ENCODE results near the gene IFNG-AS1. TPM values are rescaled to one million over a fixed set of nuclear protein-coding genes. Genes with fewer than 3 reads are reported as not detected.

IFNG-AS1 gene
- total RNA-seq, 1 donor from 2014 or later = 0.20 TPM

DNA sequence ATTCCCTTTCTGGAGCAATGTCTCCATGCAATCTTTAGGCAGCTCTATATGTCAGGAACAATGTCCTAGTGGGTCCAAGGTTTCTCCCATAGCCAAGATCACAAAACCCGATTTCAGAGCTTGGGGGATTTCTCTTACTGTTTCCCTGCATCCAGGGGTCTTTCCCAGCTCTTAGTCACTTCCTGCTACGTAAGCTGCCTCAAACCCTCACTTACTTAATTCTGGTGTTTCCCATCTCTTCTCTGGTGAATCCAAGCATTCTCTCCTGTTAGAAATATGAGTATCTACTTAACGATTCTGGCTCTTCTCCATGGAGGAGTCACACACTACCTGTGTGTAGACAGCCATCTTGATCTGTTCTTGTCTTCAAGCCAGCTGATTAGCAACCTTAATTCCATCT is 80.0 kb downstream of the IFNG-AS1 start:
- no peaks in the 10 kb centered on the region for H3K4me1 Mint-ChIP-seq (ENCODE audit: low read depth)
- DNase-seq (ENCODE audit: low spot score) = no peak
- H3K4me3 Mint-ChIP-seq (ENCODE audit: unreplicated experiment) = no peak overlapping the region
- H3K9me3 Mint-ChIP-seq (ENCODE audit: low read depth) = peaks cover 20% of the 10 kb centered on the region
- peaks cover 17% of the 10 kb centered on the region for H3K27me3 Mint-ChIP-seq (ENCODE audit: low read depth)
- no peak for TF ChIP-seq CTCF (IDR thresholded peaks at IDR 0.05)
- no peak overlapping the region for H3K27ac Mint-ChIP-seq (ENCODE audit: unreplicated experiment)
- peaks cover 1% of the 10 kb centered on the region for H3K36me3 Mint-ChIP-seq (ENCODE audit: low read depth)

Other genes with a start within 250 kb of the IFNG-AS1 start
- gene IFNG, start 170.3 kb downstream of the IFNG-AS1 start, total RNA-seq = not detected in 3 replicates
- 0.67 to 2.5 TPM in 2 of 3 replicates, not detected in the other for gene IL26, start 236.4 kb downstream of the IFNG-AS1 start, total RNA-seq